ENCODE data around the gene TTC28. TPM values are rescaled to one million over a fixed set of nuclear protein-coding genes. Genes with fewer than 3 reads are reported as not detected.
"Not testable (repeated sequence)": the region's sequence is repeated elsewhere in the genome, so short reads cannot be mapped to it uniquely, and the experiment has no call there.

The TTC28 gene
- total RNA-seq, 4 donors from 2014 or later, result 35.1 to 138 (median 50.8) TPM

GRCh38 chr22:28538922-28539321 is 140.7 kb downstream of the TTC28 start:
- no peak for ATAC-seq
- TF ChIP-seq CTCF (IDR thresholded peaks at IDR 0.05), result no peak
- TF ChIP-seq EP300 (IDR thresholded peaks at IDR 0.05), result no peak
- no peak for TF ChIP-seq POLR2A (IDR thresholded peaks at IDR 0.05)
- no peak for TF ChIP-seq POLR2AphosphoS5 (IDR thresholded peaks at IDR 0.05)
- H3K27me3 ChIP-seq, result no peaks in the 10 kb centered on the region
- no peaks in the 10 kb centered on the region for H3K4me1 ChIP-seq
- H3K4me3 ChIP-seq, result no peak overlapping the region
- H3K9me3 ChIP-seq, result peaks cover 0 to 6% (median 0%) of the 10 kb centered on the region in 3 donors
- 90 to 100% methylated on average over 1 to 2 of the region's 2 CpGs for WGBS, 2 donors (ENCODE audit: low coverage in 1 of 2)
- H3K27ac ChIP-seq, result no peak overlapping the region
- peaks cover 0 to 3% of the 10 kb centered on the region in 2 donors for H3K36me3 ChIP-seq

GRCh38 chr22:28530565-28530964 is 149.1 kb downstream of the TTC28 start:
- peaks cover 0 to 35% (median 0%) of the 10 kb centered on the region in 3 donors for H3K9me3 ChIP-seq
- not testable (repeated sequence) for H3K4me1 ChIP-seq, H3K4me3 ChIP-seq, ATAC-seq, H3K36me3 ChIP-seq, H3K27me3 ChIP-seq, H3K27ac ChIP-seq
- WGBS, 2 donors (ENCODE audit: low coverage in 1 of 2), result 100% methylated on average over 4 of the region's 4 CpGs; no CpG with 5 or more reads in 1 of the 2 donors

- H3K27ac ChIP-seq, H3K27me3 ChIP-seq, H3K4me1 ChIP-seq, H3K36me3 ChIP-seq, H3K4me3 ChIP-seq, ATAC-seq: not testable (repeated sequence)
- H3K9me3 ChIP-seq, result peaks cover 0 to 35% (median 0%) of the 10 kb centered on the region in 3 donors
- 89 to 100% methylated on average over 1 to 3 of the region's 10 CpGs for WGBS, 2 donors (ENCODE audit: low coverage in 1 of 2)
Observed at GRCh38 chr22:28529144-28529543, 150.5 kb downstream of the TTC28 start.

GRCh38 chr22:28521451-28521850 is 158.2 kb downstream of the TTC28 start:
- ATAC-seq, result no peak
- H3K36me3 ChIP-seq, result no peaks in the 10 kb centered on the region
- peaks cover 0 to 6% (median 0%) of the 10 kb centered on the region in 3 donors for H3K4me1 ChIP-seq
- H3K4me3 ChIP-seq, result no peak overlapping the region
- no peak overlapping the region for H3K27ac ChIP-seq
- no peaks in the 10 kb centered on the region for H3K27me3 ChIP-seq
- TF ChIP-seq CTCF (IDR thresholded peaks at IDR 0.05), result no peak
- no peak for TF ChIP-seq POLR2A (IDR thresholded peaks at IDR 0.05)
- no peak for TF ChIP-seq EP300 (IDR thresholded peaks at IDR 0.05)
- no peak for TF ChIP-seq POLR2AphosphoS5 (IDR thresholded peaks at IDR 0.05)
- no peaks in the 10 kb centered on the region for H3K9me3 ChIP-seq
- 57 to 75% methylated on average over 3 of the region's 3 CpGs for WGBS, 2 donors (ENCODE audit: low coverage in 1 of 2)

- Histone ChIP-seq H3K9me3 (peaks cover 0 to 5% (median 0%) of the 10 kb centered on the region in 3 donors), H3K36me3 (no peaks in the 10 kb centered on the region), H3K27me3 (no peaks in the 10 kb centered on the region), H3K27ac (no peak overlapping the region), H3K4me1 (peaks cover 0 to 10% (median 4%) of the 10 kb centered on the region in 3 donors), H3K4me3 (no peak overlapping the region)
- TF ChIP-seq EP300 (IDR thresholded peaks at IDR 0.05) (no peak), POLR2AphosphoS5 (IDR thresholded peaks at IDR 0.05) (no peak), POLR2A (IDR thresholded peaks at IDR 0.05) (no peak), CTCF (IDR thresholded peaks at IDR 0.05) (no peak)
- WGBS, 2 donors (ENCODE audit: low coverage in 1 of 2), result 28 to 37% methylated on average over 3 of the region's 3 CpGs
- ATAC-seq, result no peak
Observed at GRCh38 chr22:28514321-28514821, 165.3 kb downstream of the TTC28 start.

GRCh38 chr22:28512387-28512786 is 167.3 kb downstream of the TTC28 start:
- not testable (repeated sequence) for H3K4me1 ChIP-seq, H3K27ac ChIP-seq, H3K27me3 ChIP-seq, H3K9me3 ChIP-seq, ATAC-seq, H3K36me3 ChIP-seq, H3K4me3 ChIP-seq
- 86 to 100% methylated on average over 2 of the region's 2 CpGs for WGBS, 2 donors (ENCODE audit: low coverage in 1 of 2)

Measured in gastroesophageal sphincter (tissue), 4 donors.